Activated naive CD8-positive, alpha-beta T cell (primary cell): Measurements from ENCODE around the gene SPATA31A1.
"Not testable (repeated sequence)": the region's sequence is repeated elsewhere in the genome, so short reads cannot be mapped to it uniquely, and the experiment has no call there.

Experiments
- H3K27ac Mint-ChIP-seq: one replicate; pipeline ENCODE4 v1.8.0; 2021; ENCODE audit warnings: mixed read lengths
- H3K27me3 Mint-ChIP-seq: one replicate; pipeline ENCODE4 v1.8.0; 2021; ENCODE audit warnings: mixed read lengths
- H3K36me3 Mint-ChIP-seq: one replicate; pipeline ENCODE4 v1.8.0; 2021; ENCODE audit warnings: mixed read lengths
- H3K4me1 Mint-ChIP-seq: one replicate; pipeline ENCODE4 v1.8.0; 2021; ENCODE audit warnings: low read depth, mixed read lengths
- H3K4me3 Mint-ChIP-seq: one replicate; pipeline ENCODE4 v1.8.0; 2021; ENCODE audit warnings: mild to moderate bottlenecking, mixed read lengths
- H3K9me3 Mint-ChIP-seq: one replicate; pipeline ENCODE4 v1.8.0; 2021; ENCODE audit warnings: low read depth, mixed read lengths

SPATA31A1 gene

DNA sequence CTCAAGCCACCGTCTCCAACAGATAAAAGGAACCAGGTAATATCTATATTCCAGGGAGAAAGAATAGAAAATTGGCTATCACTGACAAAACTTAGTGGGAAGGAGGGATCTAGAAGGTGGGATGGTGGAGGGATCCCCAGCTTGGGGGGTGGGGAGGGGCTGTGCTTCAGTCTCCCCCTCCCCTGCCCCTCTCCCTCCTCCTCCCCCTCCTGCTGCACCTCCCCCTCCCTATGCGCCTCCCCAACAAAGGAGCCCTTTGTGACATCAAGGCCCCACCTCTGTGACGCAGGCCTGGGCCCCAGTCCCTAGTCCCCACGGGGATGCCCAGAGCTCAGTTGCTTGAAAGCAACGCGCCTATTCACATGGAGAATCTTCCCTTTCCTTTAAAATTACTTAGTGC is at the start of gene SPATA31A1:
SPATA31A1 (plus strand) TSS at position 301 of the 400 bp plus-strand sequence; CDS start at position 363, 62 bp downstream.
- H3K9me3 Mint-ChIP-seq: not testable (repeated sequence)

DNA sequence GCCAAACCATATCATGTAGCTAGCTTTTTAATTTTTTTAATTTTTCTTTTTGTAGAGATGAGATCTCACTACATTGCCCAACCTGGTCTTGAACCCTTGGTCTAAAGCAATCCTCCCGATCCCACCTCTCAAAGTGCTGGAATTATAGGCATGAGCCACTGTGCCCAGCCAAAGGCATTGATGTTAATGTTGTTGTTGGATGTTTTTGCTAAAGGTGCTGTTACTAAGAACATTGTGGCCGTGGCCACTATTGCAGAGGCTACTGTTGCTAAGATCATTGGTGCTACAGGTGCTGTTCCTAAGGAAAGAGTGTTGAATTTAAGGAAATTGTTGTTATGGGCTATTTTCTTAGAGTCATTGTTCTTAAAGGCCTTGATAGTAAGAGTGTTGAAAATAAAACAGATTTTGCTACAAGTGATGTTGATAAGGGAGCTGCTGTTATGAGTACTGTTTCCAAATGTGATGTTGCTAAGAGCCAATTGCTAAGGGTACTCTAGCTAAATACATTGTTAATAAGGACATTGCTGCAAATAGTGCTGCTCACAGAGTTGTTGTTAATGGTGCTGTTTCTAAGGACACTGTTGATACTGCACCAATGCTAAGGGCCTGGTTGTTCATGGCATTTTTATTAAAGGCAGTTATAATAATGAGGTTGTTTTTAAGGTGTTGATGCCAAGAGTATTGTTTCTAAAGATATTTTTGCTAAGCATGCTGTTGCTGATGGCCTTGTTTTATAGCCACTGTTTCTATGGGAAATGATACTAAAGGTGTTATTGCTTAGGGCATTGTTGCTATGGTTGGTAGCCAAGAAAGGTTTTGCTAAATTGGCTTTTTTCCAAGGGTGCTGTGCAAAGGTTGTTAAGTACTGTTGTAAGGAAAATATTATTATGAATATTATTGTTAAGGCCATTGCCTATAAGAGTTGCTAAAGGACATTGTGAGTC is 52.1 kb downstream of the SPATA31A1 start:
- H3K9me3 Mint-ChIP-seq, H3K4me1 Mint-ChIP-seq, H3K4me3 Mint-ChIP-seq, H3K36me3 Mint-ChIP-seq, H3K27ac Mint-ChIP-seq, H3K27me3 Mint-ChIP-seq: not testable (repeated sequence)

More for the DNA sequence above, at the start of gene SPATA31A1:
- not testable (repeated sequence) for H3K4me3 Mint-ChIP-seq, H3K4me1 Mint-ChIP-seq, H3K27me3 Mint-ChIP-seq, H3K36me3 Mint-ChIP-seq, H3K27ac Mint-ChIP-seq

DNA sequence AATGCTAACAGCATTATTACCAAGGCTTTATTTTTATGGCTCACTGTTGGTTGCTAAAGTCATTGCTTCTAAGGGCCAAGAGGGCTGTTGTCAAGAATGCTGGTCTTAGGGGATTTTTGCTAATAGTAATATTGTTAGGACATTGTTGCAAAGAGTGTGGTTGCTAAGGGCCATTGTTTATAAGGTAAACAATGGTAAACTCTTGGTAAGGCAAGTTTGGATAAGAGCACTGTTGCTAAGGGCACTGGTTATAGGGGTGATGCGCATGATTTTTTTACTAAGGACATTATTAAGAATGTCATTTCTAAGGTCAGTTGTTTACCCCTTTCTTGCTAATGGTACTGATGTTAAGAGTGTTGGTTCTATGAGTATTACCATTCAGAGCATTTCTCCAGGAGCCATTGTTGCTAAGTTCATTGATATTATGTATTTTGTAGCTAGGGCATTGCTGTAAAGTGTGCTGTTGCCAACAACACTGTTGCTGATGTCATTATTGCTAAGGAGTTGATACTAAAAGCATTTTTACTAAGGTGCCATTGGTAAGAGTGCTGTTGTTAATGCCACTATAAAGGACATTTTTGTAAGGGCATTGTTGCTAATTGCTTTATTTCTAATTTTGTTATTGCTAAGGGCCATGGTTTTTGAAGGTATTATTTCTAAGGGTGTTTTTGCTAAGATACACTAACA is 55.9 kb downstream of the SPATA31A1 start:
- H3K27ac Mint-ChIP-seq, H3K4me1 Mint-ChIP-seq, H3K9me3 Mint-ChIP-seq, H3K27me3 Mint-ChIP-seq, H3K36me3 Mint-ChIP-seq, H3K4me3 Mint-ChIP-seq: not testable (repeated sequence)
